ENCODE measurements around the gene R3HDM2.
"Not testable (repeated sequence)": the region's sequence is repeated elsewhere in the genome, so short reads cannot be mapped to it uniquely, and the experiment has no call there.

Gene R3HDM2

DNA sequence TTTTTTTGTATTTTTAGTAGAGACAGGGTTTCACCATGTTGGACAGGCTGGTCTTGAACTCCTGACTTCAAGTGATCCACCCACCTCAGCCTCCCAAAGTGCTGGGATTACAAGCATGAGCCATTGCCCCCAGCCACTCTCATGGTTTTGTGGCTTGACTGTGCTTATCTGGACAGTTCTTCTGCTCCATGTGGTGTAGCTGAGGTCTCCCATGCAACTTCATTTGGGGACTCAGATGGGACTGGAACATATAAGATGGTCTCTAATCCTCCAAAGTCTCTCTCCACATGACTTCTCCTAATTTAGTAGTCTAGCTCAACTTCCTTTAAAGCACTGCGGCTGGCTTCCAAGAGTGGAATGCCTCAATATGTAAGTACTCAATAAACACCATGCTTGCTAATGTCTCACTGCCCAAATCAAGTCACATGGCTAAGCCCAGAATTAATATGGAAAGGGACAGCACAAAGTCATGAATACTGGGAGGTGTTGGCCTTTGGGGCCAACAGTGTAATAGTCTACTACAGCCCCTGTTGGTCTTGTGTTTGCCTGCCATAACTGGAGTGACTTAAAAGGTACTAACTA is 11.1 kb upstream of the R3HDM2 start:
- Histone ChIP-seq H2AFZ (ENCODE audit: low read length) (no peak overlapping the region), H3K14ac (ENCODE audit: low read length) (no peak overlapping the region), H3K9me3 (replicated peaks in 1 of 2; ENCODE audit: control insufficient read depth in 2 of 2, insufficient read depth in 1 of 2, low read depth in 1 of 2, low read length in 2 of 2) (peaks cover 0 to 2% of the 10 kb centered on the region in 2 donors), H3K4me3 (ENCODE audit: low read length in 2 of 2) (no peak overlapping the region), H3K4ac (ENCODE audit: low read length) (no peak overlapping the region), H4K8ac (ENCODE audit: low read depth, low read length) (no peak overlapping the region), H2BK12ac (ENCODE audit: low read length) (no peak overlapping the region), H3K27me3 (ENCODE audit: control insufficient read depth in 3 of 3, insufficient read depth in 3 of 3, low read depth in 1 of 3, low read length in 3 of 3) (no peaks in the 10 kb centered on the region), H2BK15ac (ENCODE audit: low read length) (no peak overlapping the region), H2BK5ac (ENCODE audit: low read length) (no peak overlapping the region), H3K4me1 (ENCODE audit: control insufficient read depth in 2 of 2, insufficient read depth in 1 of 2, low read depth in 1 of 2, low read length in 2 of 2) (no peaks in the 10 kb centered on the region), H3K9ac (ENCODE audit: low read depth, low read length, poor library complexity) (no peak overlapping the region), H4K91ac (ENCODE audit: low read depth, low read length, poor library complexity) (no peak overlapping the region), H3K36me3 (replicated peaks in 1 of 2; ENCODE audit: control insufficient read depth in 2 of 2, insufficient read depth in 2 of 2, low read length in 2 of 2) (no peaks in the 10 kb centered on the region), H3K18ac (ENCODE audit: low read length) (no peak overlapping the region), H3K4me2 (ENCODE audit: insufficient read depth, low read length, poor library complexity, severe bottlenecking) (no peak overlapping the region), H2AK5ac (ENCODE audit: low read depth, low read length) (no peak overlapping the region), H3K27ac (replicated peaks; ENCODE audit: low read length) (no peak overlapping the region), H3K79me1 (ENCODE audit: low read depth, low read length) (no peaks in the 10 kb centered on the region), H2BK120ac (ENCODE audit: low read depth, low read length) (no peak overlapping the region), H3K23ac (ENCODE audit: low read depth, low read length, poor library complexity) (no peak overlapping the region)
- WGBS, 2 donors (ENCODE audit: extremely low coverage in 2 of 2, insufficient read length in 2 of 2, insufficient replicate concordance in 1 of 2): no CpG with 5 or more reads among the region's 1 CpG
- DNase-seq (ENCODE audit: low spot score): no peak

DNA sequence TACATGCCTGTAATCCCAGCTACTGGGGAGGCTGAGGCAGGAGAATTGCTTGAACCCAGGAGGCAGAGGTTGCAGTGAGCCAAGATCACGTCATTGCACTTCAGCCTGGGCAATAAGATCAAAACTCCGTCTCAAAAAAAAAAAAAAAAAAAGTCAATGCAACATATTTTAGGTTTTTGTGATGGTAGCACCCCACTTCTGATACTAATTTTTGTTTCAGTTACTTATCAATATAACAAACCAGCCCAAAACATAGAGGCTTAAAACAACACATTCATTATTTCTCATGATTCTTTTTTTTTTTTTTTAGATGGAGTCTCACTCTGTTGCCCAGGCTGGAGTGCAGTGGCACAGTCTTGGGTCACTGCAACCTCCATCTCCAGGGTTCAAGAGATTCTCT is 10.6 kb upstream of the R3HDM2 start:
- not testable (repeated sequence) for H4K91ac ChIP-seq (ENCODE audit: low read depth, low read length, poor library complexity); H2AK5ac ChIP-seq (ENCODE audit: low read depth, low read length); H3K4me1 ChIP-seq (ENCODE audit: control insufficient read depth in 2 of 2, insufficient read depth in 1 of 2, low read depth in 1 of 2, low read length in 2 of 2); H3K9me3 ChIP-seq (replicated peaks in 1 of 2; ENCODE audit: control insufficient read depth in 2 of 2, insufficient read depth in 1 of 2, low read depth in 1 of 2, low read length in 2 of 2); H2BK120ac ChIP-seq (ENCODE audit: low read depth, low read length); H3K4me3 ChIP-seq (ENCODE audit: low read length in 2 of 2); H3K23ac ChIP-seq (ENCODE audit: low read depth, low read length, poor library complexity); H3K79me1 ChIP-seq (ENCODE audit: low read depth, low read length); H3K4me2 ChIP-seq (ENCODE audit: insufficient read depth, low read length, poor library complexity, severe bottlenecking); H3K27me3 ChIP-seq (ENCODE audit: control insufficient read depth in 3 of 3, insufficient read depth in 3 of 3, low read depth in 1 of 3, low read length in 3 of 3); H4K8ac ChIP-seq (ENCODE audit: low read depth, low read length); H3K36me3 ChIP-seq (replicated peaks in 1 of 2; ENCODE audit: control insufficient read depth in 2 of 2, insufficient read depth in 2 of 2, low read length in 2 of 2); DNase-seq (ENCODE audit: low spot score); H3K27ac ChIP-seq (replicated peaks; ENCODE audit: low read length); H3K4ac ChIP-seq (ENCODE audit: low read length); H2BK15ac ChIP-seq (ENCODE audit: low read length); H2BK12ac ChIP-seq (ENCODE audit: low read length); H2BK5ac ChIP-seq (ENCODE audit: low read length); H3K14ac ChIP-seq (ENCODE audit: low read length); H3K18ac ChIP-seq (ENCODE audit: low read length); H3K9ac ChIP-seq (ENCODE audit: low read depth, low read length, poor library complexity); H2AFZ ChIP-seq (ENCODE audit: low read length)
- no CpG with 5 or more reads among the region's 2 CpGs for WGBS, 2 donors (ENCODE audit: extremely low coverage in 2 of 2, insufficient read length in 2 of 2, insufficient replicate concordance in 1 of 2)

DNA sequence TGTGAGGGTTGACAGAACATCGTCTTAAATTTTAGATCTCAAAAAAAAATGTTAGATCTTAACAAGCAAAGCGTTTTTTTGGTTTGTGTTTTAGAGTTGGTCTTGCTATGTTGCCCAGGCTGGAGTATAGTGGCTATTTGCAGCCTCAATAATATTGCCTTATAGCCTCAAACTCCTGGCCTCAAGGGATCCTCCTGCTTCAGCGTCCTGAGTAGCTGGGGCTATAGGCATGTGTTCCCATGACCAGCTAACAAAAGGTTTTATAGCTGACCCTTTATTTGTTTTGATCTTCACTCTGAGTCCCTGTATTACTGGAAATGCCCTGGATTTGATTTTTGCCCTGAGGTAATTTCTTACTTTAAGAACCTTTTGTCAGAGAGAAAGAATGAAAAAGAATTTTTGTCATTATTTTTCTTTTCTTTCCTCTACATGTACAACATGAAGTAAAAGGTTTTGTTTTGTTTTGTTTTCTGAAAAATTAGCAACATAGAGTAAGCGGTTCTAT is 9.0 kb upstream of the R3HDM2 start:
- Histone ChIP-seq H3K9me3 (replicated peaks in 1 of 2; ENCODE audit: control insufficient read depth in 2 of 2, insufficient read depth in 1 of 2, low read depth in 1 of 2, low read length in 2 of 2) (peaks cover 0 to 2% of the 10 kb centered on the region in 2 donors), H3K4ac (ENCODE audit: low read length) (no peak overlapping the region), H3K4me2 (ENCODE audit: insufficient read depth, low read length, poor library complexity, severe bottlenecking) (no peak overlapping the region), H2BK12ac (ENCODE audit: low read length) (no peak overlapping the region), H3K14ac (ENCODE audit: low read length) (no peak overlapping the region), H4K8ac (ENCODE audit: low read depth, low read length) (no peak overlapping the region), H3K79me1 (ENCODE audit: low read depth, low read length) (no peaks in the 10 kb centered on the region), H4K91ac (ENCODE audit: low read depth, low read length, poor library complexity) (no peak overlapping the region), H3K36me3 (replicated peaks in 1 of 2; ENCODE audit: control insufficient read depth in 2 of 2, insufficient read depth in 2 of 2, low read length in 2 of 2) (no peaks in the 10 kb centered on the region), H2BK120ac (ENCODE audit: low read depth, low read length) (no peak overlapping the region), H2AK5ac (ENCODE audit: low read depth, low read length) (no peak overlapping the region), H3K27me3 (ENCODE audit: control insufficient read depth in 3 of 3, insufficient read depth in 3 of 3, low read depth in 1 of 3, low read length in 3 of 3) (no peaks in the 10 kb centered on the region), H3K9ac (ENCODE audit: low read depth, low read length, poor library complexity) (no peak overlapping the region), H3K4me1 (ENCODE audit: control insufficient read depth in 2 of 2, insufficient read depth in 1 of 2, low read depth in 1 of 2, low read length in 2 of 2) (no peaks in the 10 kb centered on the region), H3K4me3 (ENCODE audit: low read length in 2 of 2) (no peak overlapping the region), H2BK15ac (ENCODE audit: low read length) (no peak overlapping the region), H2BK5ac (ENCODE audit: low read length) (no peak overlapping the region), H3K23ac (ENCODE audit: low read depth, low read length, poor library complexity) (no peak overlapping the region), H2AFZ (ENCODE audit: low read length) (no peak overlapping the region), H3K27ac (replicated peaks; ENCODE audit: low read length) (no peak overlapping the region), H3K18ac (ENCODE audit: low read length) (no peak overlapping the region)
- WGBS, 2 donors (ENCODE audit: extremely low coverage in 2 of 2, insufficient read length in 2 of 2, insufficient replicate concordance in 1 of 2): no CpG with 5 or more reads among the region's 4 CpGs
- DNase-seq (ENCODE audit: low spot score): no peak

DNA sequence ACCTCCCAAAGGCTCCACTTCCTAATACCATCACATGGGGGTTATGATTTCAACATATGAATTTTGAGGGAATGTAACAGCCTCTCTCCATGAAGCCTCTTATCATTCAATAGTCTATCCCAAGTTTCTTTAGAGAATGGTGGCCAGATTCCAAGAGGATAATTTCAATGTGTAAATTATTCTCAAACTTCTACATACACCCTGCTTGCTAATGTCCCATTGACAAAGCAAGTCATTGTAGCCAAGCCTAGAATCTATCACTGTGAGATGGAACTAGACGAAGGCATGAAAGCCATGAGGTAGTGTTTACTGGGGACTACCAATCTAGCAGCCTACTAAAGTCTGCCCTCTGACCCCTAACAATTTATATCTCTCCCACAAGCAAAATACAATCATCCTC is 7.6 kb upstream of the R3HDM2 start:
- Histone ChIP-seq H2BK120ac (ENCODE audit: low read depth, low read length) (no peak overlapping the region), H3K4me1 (ENCODE audit: control insufficient read depth in 2 of 2, insufficient read depth in 1 of 2, low read depth in 1 of 2, low read length in 2 of 2) (no peaks in the 10 kb centered on the region), H3K9me3 (replicated peaks in 1 of 2; ENCODE audit: control insufficient read depth in 2 of 2, insufficient read depth in 1 of 2, low read depth in 1 of 2, low read length in 2 of 2) (peaks cover 0 to 2% of the 10 kb centered on the region in 2 donors), H3K9ac (ENCODE audit: low read depth, low read length, poor library complexity) (no peak overlapping the region), H3K27me3 (ENCODE audit: control insufficient read depth in 3 of 3, insufficient read depth in 3 of 3, low read depth in 1 of 3, low read length in 3 of 3) (no peaks in the 10 kb centered on the region), H2BK5ac (ENCODE audit: low read length) (no peak overlapping the region), H3K23ac (ENCODE audit: low read depth, low read length, poor library complexity) (no peak overlapping the region), H3K4me2 (ENCODE audit: insufficient read depth, low read length, poor library complexity, severe bottlenecking) (no peak overlapping the region), H2BK15ac (ENCODE audit: low read length) (no peak overlapping the region), H4K8ac (ENCODE audit: low read depth, low read length) (no peak overlapping the region), H2BK12ac (ENCODE audit: low read length) (no peak overlapping the region), H2AK5ac (ENCODE audit: low read depth, low read length) (no peak overlapping the region), H3K27ac (replicated peaks; ENCODE audit: low read length) (no peak overlapping the region), H3K4me3 (ENCODE audit: low read length in 2 of 2) (no peak overlapping the region), H3K4ac (ENCODE audit: low read length) (no peak overlapping the region), H2AFZ (ENCODE audit: low read length) (no peak overlapping the region), H3K36me3 (replicated peaks in 1 of 2; ENCODE audit: control insufficient read depth in 2 of 2, insufficient read depth in 2 of 2, low read length in 2 of 2) (no peaks in the 10 kb centered on the region), H4K91ac (ENCODE audit: low read depth, low read length, poor library complexity) (no peak overlapping the region), H3K79me1 (ENCODE audit: low read depth, low read length) (no peaks in the 10 kb centered on the region), H3K14ac (ENCODE audit: low read length) (no peak overlapping the region), H3K18ac (ENCODE audit: low read length) (no peak overlapping the region)
- no peak for DNase-seq (ENCODE audit: low spot score)
- no CpG with 5 or more reads among the region's 1 CpG for WGBS, 2 donors (ENCODE audit: extremely low coverage in 2 of 2, insufficient read length in 2 of 2, insufficient replicate concordance in 1 of 2)
